Mesothelial cell of epicardium (in vitro differentiated cells): Measurements from ENCODE around the gene FAM83D. TPM values are rescaled to one million over a fixed set of nuclear protein-coding genes. Genes with fewer than 3 reads are reported as not detected.

Source experiments
- DNase-seq, 2 experiments: peaks; one replicate each; pipeline ENCODE4 v3.0.0; 2021; ENCODE audit warnings: low spot score in 2 of 2; ENCODE audit not compliant: unreplicated experiment in 2 of 2
- H3K27ac Mint-ChIP-seq: 2 replicates; pipeline ENCODE4 v1.8.0; 2021; ENCODE audit warnings: mixed read lengths
- H3K27me3 Mint-ChIP-seq: 2 replicates; pipeline ENCODE4 v1.8.0; 2021; ENCODE audit warnings: low read depth, mixed read lengths
- H3K36me3 Mint-ChIP-seq: 2 replicates; pipeline ENCODE4 v1.8.0; 2021; ENCODE audit warnings: mixed read lengths
- H3K4me1 Mint-ChIP-seq: 2 replicates; pipeline ENCODE4 v1.8.0; 2021; ENCODE audit warnings: mixed read lengths
- H3K4me3 Mint-ChIP-seq: 2 replicates; pipeline ENCODE4 v1.8.0; 2021; ENCODE audit warnings: mild to moderate bottlenecking, moderate library complexity, mixed read lengths
- H3K9me3 Mint-ChIP-seq: 2 replicates; pipeline ENCODE4 v1.8.0; 2021; ENCODE audit warnings: mixed read lengths
- CTCF ChIP-seq: fragments of 200-600 bp; sonication (generic); IDR thresholded peaks from one replicate; pipeline ENCODE4 v1.5.0; 2021; ENCODE audit warnings: antibody characterized with exemption; ENCODE audit not compliant: unreplicated experiment
- total RNA-seq: library from RNA; stranded (reverse); gene quantifications from 3 replicates; pipeline ENCODE4 v1.2.1, GENCODE V29; 2021

FAM83D gene
- total RNA-seq, 1 donor from 2014 or later, result 11.5 TPM

DNA sequence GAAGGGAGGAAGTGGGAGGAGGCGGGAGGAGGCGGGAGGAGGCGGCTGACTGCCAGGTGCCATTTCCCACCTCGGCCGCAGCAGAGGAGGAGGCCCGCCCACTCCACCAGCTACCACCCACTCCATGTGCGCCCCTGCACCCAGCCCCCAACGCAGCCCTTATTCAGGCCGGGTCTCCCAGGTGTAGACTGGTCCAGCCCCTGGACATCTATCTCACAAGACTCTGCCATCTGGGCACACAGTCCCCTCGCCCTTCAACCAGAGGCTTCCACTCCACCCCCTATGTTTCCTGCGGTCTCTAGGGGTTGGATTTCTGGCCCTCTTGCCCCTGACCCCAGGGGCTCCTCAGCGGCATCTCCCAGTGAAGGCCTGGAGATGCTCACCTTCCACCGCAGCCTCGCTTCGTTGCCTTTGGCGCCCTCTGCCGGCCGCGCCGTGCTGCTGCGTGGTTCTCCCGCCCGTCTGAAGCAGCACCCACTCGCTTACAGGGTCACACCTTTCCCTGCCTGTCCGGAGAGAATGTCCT lies 32.6 kb upstream of the FAM83D start:
- Mint-ChIP-seq H3K4me1 (peaks cover 5% of the 10 kb centered on the region), H3K4me3 (no peak overlapping the region), H3K9me3 (no peaks in the 10 kb centered on the region), H3K36me3 (no peaks in the 10 kb centered on the region), H3K27ac (no peak overlapping the region), H3K27me3 (peaks cover 57% of the 10 kb centered on the region)
- peak; percentile 52 to 86 for DNase-seq
- peak; percentile 79 for TF ChIP-seq CTCF

GRCh38 chr20:38894091-38894847 lies 31.9 kb upstream of the FAM83D start:
- Mint-ChIP-seq H3K27me3 (peaks cover 63% of the 10 kb centered on the region), H3K4me3 (no peak overlapping the region), H3K4me1 (peaks cover 5% of the 10 kb centered on the region), H3K36me3 (no peaks in the 10 kb centered on the region), H3K9me3 (no peaks in the 10 kb centered on the region), H3K27ac (no peak overlapping the region)
- no peak for DNase-seq
- TF ChIP-seq CTCF, result no peak

- Mint-ChIP-seq H3K27ac (no peak overlapping the region), H3K4me1 (peaks cover 5% of the 10 kb centered on the region), H3K27me3 (peaks cover 73% of the 10 kb centered on the region), H3K9me3 (no peaks in the 10 kb centered on the region), H3K36me3 (no peaks in the 10 kb centered on the region), H3K4me3 (no peak overlapping the region)
- TF ChIP-seq CTCF, result no peak
- no peak for DNase-seq
Measured at GRCh38 chr20:38895098-38895949, 30.9 kb upstream of the FAM83D start.

DNA sequence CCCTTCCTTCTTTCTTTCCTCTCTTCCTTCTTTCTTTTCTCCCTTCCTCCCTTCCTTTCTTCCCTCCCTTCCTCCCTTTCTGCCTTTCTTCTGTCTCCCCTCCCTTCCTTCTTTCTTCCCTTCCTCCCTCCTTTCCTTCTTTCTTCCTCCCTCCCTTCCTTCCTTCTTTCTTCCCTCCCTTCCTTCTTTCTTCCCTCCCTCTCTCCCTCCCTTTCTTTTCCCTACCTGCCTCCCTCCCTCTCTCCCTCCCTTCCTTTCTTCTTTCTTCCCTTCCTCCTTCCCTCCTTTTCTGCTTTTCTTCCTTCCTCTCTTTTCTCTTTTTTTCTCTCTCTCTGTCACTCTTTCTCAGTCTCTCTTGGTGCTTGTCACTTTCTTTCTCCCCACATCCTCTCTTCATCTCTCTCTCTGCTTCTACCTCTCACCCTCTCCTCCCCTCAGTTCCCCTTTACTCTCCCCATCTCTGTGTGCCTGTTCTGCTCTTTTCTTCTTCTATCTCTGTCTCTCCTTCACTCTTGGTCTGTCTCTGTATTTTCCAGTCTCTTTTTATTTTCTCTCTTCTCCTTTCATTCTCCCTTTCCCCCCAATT lies 30.1 kb upstream of the FAM83D start:
- H3K9me3 Mint-ChIP-seq, result no peaks in the 10 kb centered on the region

More for the DNA sequence above, 30.1 kb upstream of the FAM83D start:
- Mint-ChIP-seq H3K4me1 (peaks cover 5% of the 10 kb centered on the region), H3K27me3 (peaks cover 81% of the 10 kb centered on the region), H3K4me3 (no peak overlapping the region), H3K27ac (no peak overlapping the region), H3K36me3 (no peaks in the 10 kb centered on the region)
- no peak for DNase-seq
- no peak for TF ChIP-seq CTCF
